H1 (cell line): ENCODE data around the gene KCTD21. TPM values are rescaled to one million over a fixed set of nuclear protein-coding genes. Genes with fewer than 3 reads are reported as not detected.

Source experiments
- CTCF ChIA-PET: fragments of 300-600 bp; sonication (Branson Sonifier 250); formaldehyde crosslinking; loops from one replicate; lab custom pipeline; 2021; ENCODE audit not compliant: partially characterized antibody; lab: Charles Lee
- POLR2A ChIA-PET: fragments of 300-600 bp; sonication (Branson Sonifier 250); formaldehyde crosslinking; loops from one replicate; lab custom pipeline; 2021; ENCODE audit warnings: inconsistent platforms; ENCODE audit not compliant: partially characterized antibody; lab: Charles Lee
- DNase-seq, 2 experiments: peaks; one replicate each; pipeline versions ENCODE4 v3.0.0 to v3.0.0-alpha.2; 2010 to 2022; ENCODE audit warnings: low spot score in 2 of 2, low read depth in 1 of 2, mixed read lengths in 1 of 2
- FAIRE-seq: peaks from 2 replicates; lab custom pipeline; 2011; peaks lifted over from hg19 to GRCh38; lab: Jason Lieb, UNC
- H2AFZ ChIP-seq: 2 replicates; pipeline ENCODE4 v1.8.1; 2012; ENCODE audit warnings: low read length, inconsistent platforms
- H2AK5ac ChIP-seq: 2 replicates; pipeline ENCODE4 v1.6.1; 2013; ENCODE audit warnings: low read depth, low read length
- H2BK120ac ChIP-seq: replicated peaks from 2 replicates; pipeline ENCODE3; 2013; ENCODE audit warnings: low read depth, low read length, inconsistent platforms
- H2BK12ac ChIP-seq: 2 replicates; pipeline ENCODE4 v1.6.1; 2013; ENCODE audit warnings: low read depth, low read length
- H2BK15ac ChIP-seq: 2 replicates; pipeline ENCODE4 v1.6.1; 2013; ENCODE audit warnings: low read length
- H2BK20ac ChIP-seq: 2 replicates; pipeline ENCODE4 v1.6.1; 2013; ENCODE audit warnings: low read length
- H2BK5ac ChIP-seq: 2 replicates; pipeline ENCODE4 v1.6.1; 2013; ENCODE audit warnings: low read depth, low read length
- H3K14ac ChIP-seq: 2 replicates; pipeline ENCODE4 v1.6.1; 2013; ENCODE audit warnings: inconsistent platforms; ENCODE audit not compliant: insufficient read length
- H3K18ac ChIP-seq: 2 replicates; pipeline ENCODE4 v1.6.1; 2013; ENCODE audit warnings: low read length; ENCODE audit errors: extremely low read depth
- H3K23ac ChIP-seq: 2 replicates; pipeline ENCODE4 v1.6.1; 2013; ENCODE audit warnings: inconsistent platforms; ENCODE audit not compliant: insufficient read length
- H3K23me2 ChIP-seq: 2 replicates; pipeline ENCODE4 v1.6.1; 2013; ENCODE audit warnings: low read depth, low read length
- H3K27ac ChIP-seq: 2 replicates; pipeline ENCODE4 v1.6.1; 2011; ENCODE audit warnings: low read depth, low read length, inconsistent platforms
- H3K27me3 ChIP-seq, 4 experiments: replicated peaks in 1 of 4; 1 replicate in 1 of 4; 2 replicates in 3 of 4; pipeline versions ENCODE4 v1.6.1 to v1.8.1; 2011 to 2013; ENCODE audit warnings: low read length in 3 of 4, mild to moderate bottlenecking in 3 of 4, inconsistent platforms in 2 of 4, mixed read lengths in 2 of 4, moderate library complexity in 1 of 4; ENCODE audit not compliant: control insufficient read depth in 3 of 4, insufficient read depth in 3 of 4; ENCODE audit errors: extremely low read depth in 1 of 4
- H3K36me3 ChIP-seq, 4 experiments: 2 replicates each; pipeline versions ENCODE4 v1.6.1 to v1.8.1; 2011 to 2013; ENCODE audit warnings: mild to moderate bottlenecking in 4 of 4, low read length in 3 of 4, moderate library complexity in 2 of 4, control low read depth in 1 of 4, inconsistent platforms in 1 of 4; ENCODE audit not compliant: insufficient read depth in 4 of 4, control insufficient read depth in 2 of 4
- H3K4ac ChIP-seq: replicated peaks from 2 replicates; pipeline ENCODE3; 2013; ENCODE audit warnings: low read length, low read depth, mixed read lengths, inconsistent platforms; ENCODE audit not compliant: insufficient read length
- H3K4me1 ChIP-seq, 4 experiments: replicated peaks in 1 of 4; 1 replicate in 1 of 4; 2 replicates in 3 of 4; pipeline versions ENCODE4 v1.6.1 to v1.8.1; 2011 to 2013; ENCODE audit warnings: low read length in 3 of 4, inconsistent platforms in 2 of 4, mixed read lengths in 1 of 4; ENCODE audit not compliant: insufficient read depth in 4 of 4, control insufficient read depth in 3 of 4
- H3K4me2 ChIP-seq, 2 experiments: 2 replicates each; pipeline versions ENCODE4 v1.6.1 to v1.8.1; 2011 to 2013; ENCODE audit warnings: low read depth in 2 of 2, low read length in 2 of 2, control low read depth in 1 of 2, inconsistent platforms in 1 of 2, mild to moderate bottlenecking in 1 of 2; ENCODE audit not compliant: insufficient read depth in 1 of 2
- H3K4me3 ChIP-seq, 4 experiments: fragments of 200-600, 300-600 bp in 1 of 4; sonication (generic), shearing (Covaris generic), sonication (Bioruptor Twin) in 1 of 4; 2 replicates each; pipeline versions ENCODE4 v1.5.1 to v1.8.1; 2011 to 2016; ENCODE audit warnings: low read length in 4 of 4, low read depth in 3 of 4, control low read depth in 2 of 4, inconsistent platforms in 2 of 4, mild to moderate bottlenecking in 2 of 4, mixed read lengths in 1 of 4, moderate library complexity in 1 of 4; ENCODE audit not compliant: insufficient read depth in 2 of 4; ENCODE audit errors: extremely low read depth in 1 of 4
- H3K56ac ChIP-seq: replicated peaks from 2 replicates; pipeline ENCODE3; 2013; ENCODE audit warnings: low read depth, mild to moderate bottlenecking, mixed read lengths, low read length, inconsistent platforms; ENCODE audit not compliant: insufficient read length
- H3K79me1 ChIP-seq: 2 replicates; pipeline ENCODE4 v1.6.1; 2013; ENCODE audit warnings: low read depth, low read length, control low read depth
- H3K79me2 ChIP-seq, 2 experiments: 2 replicates each; pipeline versions ENCODE4 v1.6.1 to v1.8.1; 2012 to 2013; ENCODE audit warnings: low read length in 2 of 2, mild to moderate bottlenecking in 2 of 2, inconsistent platforms in 1 of 2; ENCODE audit not compliant: insufficient read depth in 2 of 2, control insufficient read depth in 1 of 2
- H3K9ac ChIP-seq, 4 experiments: replicated peaks in 1 of 4; 1 replicate in 1 of 4; 2 replicates in 3 of 4; pipeline versions ENCODE4 v1.6.1 to v1.8.1; 2011 to 2013; ENCODE audit warnings: low read depth in 3 of 4, low read length in 3 of 4, control low read depth in 2 of 4, mild to moderate bottlenecking in 2 of 4, moderate library complexity in 2 of 4, inconsistent platforms in 1 of 4; ENCODE audit errors: extremely low read depth in 1 of 4
- H3K9me3 ChIP-seq, 2 experiments: 2 replicates each; pipeline versions ENCODE4 v1.6.1 to v1.8.1; 2012 to 2013; ENCODE audit warnings: mild to moderate bottlenecking in 2 of 2, moderate library complexity in 2 of 2, control low read depth in 1 of 2, inconsistent platforms in 1 of 2, low read depth in 1 of 2, low read length in 1 of 2, mixed read lengths in 1 of 2; ENCODE audit not compliant: insufficient read depth in 2 of 2
- H4K20me1 ChIP-seq, 2 experiments: replicated peaks in 1 of 2; 2 replicates each; pipeline versions ENCODE3 to v1.8.1; 2011 to 2013; ENCODE audit warnings: inconsistent platforms in 2 of 2, low read length in 2 of 2, mild to moderate bottlenecking in 1 of 2; ENCODE audit not compliant: insufficient read depth in 2 of 2, control insufficient read depth in 1 of 2
- H4K5ac ChIP-seq: 2 replicates; pipeline ENCODE4 v1.6.1; 2013; ENCODE audit warnings: low read length, low read depth, mixed read lengths, inconsistent platforms; ENCODE audit not compliant: insufficient read length
- H4K8ac ChIP-seq: 2 replicates; pipeline ENCODE4 v1.8.0; 2013; ENCODE audit warnings: mild to moderate bottlenecking, moderate library complexity, low read length, inconsistent platforms; ENCODE audit not compliant: insufficient read depth; ENCODE audit errors: extremely low read depth
- H4K91ac ChIP-seq: replicated peaks from 2 replicates; pipeline ENCODE3; 2013; ENCODE audit warnings: low read length, mixed read lengths, inconsistent platforms; ENCODE audit not compliant: insufficient read length
- BCL11A ChIP-seq, 2 experiments: IDR thresholded peaks; one replicate each; pipeline ENCODE4 v1.6.1; 2011; ENCODE audit warnings: low read depth in 2 of 2, low read length in 2 of 2, mild to moderate bottlenecking in 2 of 2
- KDM5A ChIP-seq: fragments of 200-600 bp; IDR thresholded peaks from 2 replicates; pipeline ENCODE4 v1.7.1; 2012; ENCODE audit warnings: mild to moderate bottlenecking, low read length, inconsistent platforms, mixed read lengths
- NRF1 ChIP-seq: IDR thresholded peaks from 2 replicates; pipeline ENCODE4 v1.6.1; 2011; ENCODE audit warnings: mild to moderate bottlenecking, low read depth, low read length, improper control_type of control experiment
- polyA plus RNA-seq, 7 experiments: library from polyadenylated mRNA; depleted of rRNA in 3 of 7; stranded (reverse) in 5 of 7; unstranded in 2 of 7; fragments of >200 nt in 5 of 7; fragments of 200-250 nt in 2 of 7; gene quantifications; 1 replicate in 5 of 7; 2 replicates in 1 of 7; 4 replicates in 1 of 7; pipeline versions ENCODE4 v1.2.1 to v1.2.3, GENCODE V29; 2011 to 2013; ENCODE audit warnings: missing spikeins in 2 of 7, mixed read lengths in 2 of 7
- total RNA-seq: library from RNA; stranded (reverse); fragmentation: NEBNext Ultra II Directional; extraction: Animal tissue kit (Norgen Biotek cat#: 25700); gene quantifications from 2 replicates; pipeline ENCODE4 v1.2.1, GENCODE V29; 2021
- TF ChIP-seq, protein P1 (sequence below), 3 experiments: IDR thresholded peaks; 1 replicate in 2 of 3; 2 replicates in 1 of 3; pipeline versions ENCODE4 v1.5.1 to v1.6.1; 2011; ENCODE audit warnings: low read length in 3 of 3, mild to moderate bottlenecking in 3 of 3, inconsistent platforms in 2 of 3, low read depth in 1 of 3, moderate library complexity in 1 of 3; ENCODE audit not compliant: insufficient read depth in 1 of 3; ENCODE audit errors: control extremely low read depth in 1 of 3

Gene KCTD21
- total and polyA plus RNA-seq, 2 of the 8 experiments (the other 6 are each of a cell fraction or from before 2014, with no cell fraction given), result 3.2 to 4.1 TPM

- no peak overlapping the region for H3K56ac ChIP-seq
- no peak for FAIRE-seq
- no peaks in the 10 kb centered on the region for H3K27me3 ChIP-seq
Measured at GRCh38 chr11:78150754-78151153, 37.7 kb downstream of the KCTD21 start.

More at GRCh38 chr11:78150754-78151153, 37.7 kb downstream of the KCTD21 start:
- Histone ChIP-seq H3K9ac (no peak overlapping the region), H3K4ac (no peak overlapping the region), H3K23ac (no peak overlapping the region), H3K79me1 (no peaks in the 10 kb centered on the region), H3K14ac (no peak overlapping the region), H2AK5ac (no peak overlapping the region), H2BK12ac (no peak overlapping the region), H2BK15ac (no peak overlapping the region), H4K20me1 (no peaks in the 10 kb centered on the region), H2AFZ (no peak overlapping the region), H3K9me3 (no peaks in the 10 kb centered on the region), H4K5ac (no peak overlapping the region), H3K4me1 (peaks cover 0 to 6% (median 0%) of the 10 kb centered on the region in 4 experiments; a peak in 2 of 7 replicates), H3K4me3 (no peak overlapping the region), H4K91ac (no peak overlapping the region), H2BK20ac (no peak overlapping the region), H2BK5ac (no peak overlapping the region), H2BK120ac (no peak overlapping the region), H3K23me2 (no peaks in the 10 kb centered on the region), H3K18ac (no peak overlapping the region), H4K8ac (no peak overlapping the region), H3K79me2 (no peaks in the 10 kb centered on the region), H3K27ac (no peak overlapping the region), H3K36me3 (no peaks in the 10 kb centered on the region), H3K4me2 (no peak overlapping the region)
- no peak for DNase-seq
- ChIA-PET POLR2A (interaction anchor here (0.6 to 1.1 kb wide), 2 partner anchors 10 to 11 kb away, joined by 4 read pairs; partner anchors contain the start of gene ALG8), CTCF (no interaction called here)
- TF ChIP-seq BCL11A (IDR thresholded peaks at IDR 0.05; ENCODE audit: low read depth in 2 of 2, low read length in 2 of 2) (no peak), NRF1 (no peak), KDM5A (no peak)
- TF ChIP-seq, protein P1, sequence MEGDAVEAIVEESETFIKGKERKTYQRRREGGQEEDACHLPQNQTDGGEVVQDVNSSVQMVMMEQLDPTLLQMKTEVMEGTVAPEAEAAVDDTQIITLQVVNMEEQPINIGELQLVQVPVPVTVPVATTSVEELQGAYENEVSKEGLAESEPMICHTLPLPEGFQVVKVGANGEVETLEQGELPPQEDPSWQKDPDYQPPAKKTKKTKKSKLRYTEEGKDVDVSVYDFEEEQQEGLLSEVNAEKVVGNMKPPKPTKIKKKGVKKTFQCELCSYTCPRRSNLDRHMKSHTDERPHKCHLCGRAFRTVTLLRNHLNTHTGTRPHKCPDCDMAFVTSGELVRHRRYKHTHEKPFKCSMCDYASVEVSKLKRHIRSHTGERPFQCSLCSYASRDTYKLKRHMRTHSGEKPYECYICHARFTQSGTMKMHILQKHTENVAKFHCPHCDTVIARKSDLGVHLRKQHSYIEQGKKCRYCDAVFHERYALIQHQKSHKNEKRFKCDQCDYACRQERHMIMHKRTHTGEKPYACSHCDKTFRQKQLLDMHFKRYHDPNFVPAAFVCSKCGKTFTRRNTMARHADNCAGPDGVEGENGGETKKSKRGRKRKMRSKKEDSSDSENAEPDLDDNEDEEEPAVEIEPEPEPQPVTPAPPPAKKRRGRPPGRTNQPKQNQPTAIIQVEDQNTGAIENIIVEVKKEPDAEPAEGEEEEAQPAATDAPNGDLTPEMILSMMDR (IDR thresholded peaks at IDR 0.05; ENCODE audit: control extremely low read depth in 1 of 3, insufficient read depth in 1 of 3, low read depth in 1 of 3, low read length in 3 of 3), result no peak
